Fibroblast of pulmonary artery (primary cell): ENCODE measurements around the gene RBM26.

ENCODE experiments used
- DNase-seq: peaks from one replicate; pipeline ENCODE4 v3.0.0-alpha.2; 2010; ENCODE audit warnings: low read depth
- H3K4me3 ChIP-seq: replicated peaks from 2 replicates; pipeline ENCODE4 v1.5.1; 2011; ENCODE audit warnings: low read depth, mild to moderate bottlenecking, control low read depth, low read length, moderate library complexity
- CTCF ChIP-seq: IDR thresholded peaks from 2 replicates; pipeline ENCODE4 v1.5.1; 2011; ENCODE audit warnings: mild to moderate bottlenecking, control low read depth, low read length, inconsistent platforms; ENCODE audit errors: missing control alignments

RBM26 gene

GRCh38 chr13:79380997-79381396 is 25.1 kb downstream of the RBM26 start:
- DNase-seq, result no peak
- no peak overlapping the region for H3K4me3 ChIP-seq
- no peak for TF ChIP-seq CTCF

- no peak for TF ChIP-seq CTCF
- no peak for DNase-seq
- no peak overlapping the region for H3K4me3 ChIP-seq
Observed at GRCh38 chr13:79379274-79379673, 26.8 kb downstream of the RBM26 start.

DNA sequence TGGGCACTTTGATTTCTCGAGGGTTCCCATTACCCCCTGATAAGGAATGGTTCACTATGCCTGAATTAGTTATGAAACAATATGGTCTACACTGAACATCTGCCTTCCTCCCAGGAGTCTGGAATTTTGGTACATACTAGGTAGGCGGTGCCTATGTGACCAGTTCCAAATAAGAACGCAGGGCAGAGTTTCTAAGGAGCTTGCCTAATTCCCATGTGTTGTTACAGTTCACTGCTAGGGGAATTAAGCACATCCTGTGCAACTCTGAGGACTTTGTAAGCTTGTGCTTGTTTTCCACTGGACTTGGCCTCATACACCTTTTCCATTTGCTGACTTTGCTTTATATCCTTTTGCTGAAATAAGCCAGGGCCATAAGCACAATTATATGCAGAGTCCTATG is 29.2 kb downstream of the RBM26 start:
- DNase-seq, result no peak
- no peak for TF ChIP-seq CTCF
- H3K4me3 ChIP-seq, result no peak overlapping the region

GRCh38 chr13:79374578-79374977 is 31.5 kb downstream of the RBM26 start:
- H3K4me3 ChIP-seq, result no peak overlapping the region
- DNase-seq, result no peak
- no peak for TF ChIP-seq CTCF

GRCh38 chr13:79373916-79374315 is 32.1 kb downstream of the RBM26 start:
- H3K4me3 ChIP-seq, result no peak overlapping the region
- no peak for TF ChIP-seq CTCF
- no peak for DNase-seq

- TF ChIP-seq CTCF, result no peak
- no peak for DNase-seq
- H3K4me3 ChIP-seq, result no peak overlapping the region
Observed at GRCh38 chr13:79369226-79369625, 36.8 kb downstream of the RBM26 start.

GRCh38 chr13:79365981-79366380 is 40.1 kb downstream of the RBM26 start:
- no peak for TF ChIP-seq CTCF
- H3K4me3 ChIP-seq, result no peak overlapping the region
- no peak for DNase-seq
